Kidney (tissue), 14 donors: ENCODE results near the gene OTOG. TPM values are rescaled to one million over a fixed set of nuclear protein-coding genes. Genes with fewer than 3 reads are reported as not detected.
A peak's percentile ranks its signal among the peaks of the same experiment; 100 is the strongest.

Source experiments
- DNase-seq, 5 donors: peaks; one replicate each; pipeline ENCODE4 v3.0.0-alpha.2; 2013 to 2020
- FAIRE-seq: peaks from 2 replicates; lab custom pipeline; 2012; peaks lifted over from hg19 to GRCh38; lab: Jason Lieb, UNC
- H3K27ac ChIP-seq, 2 donors: one replicate each; pipeline ENCODE4 v1.7.0; 2013; ENCODE audit warnings: low read depth in 2 of 2, low read length in 2 of 2, inconsistent platforms in 1 of 2
- H3K27me3 ChIP-seq: one replicate; pipeline ENCODE4 v1.7.1; 2013; ENCODE audit warnings: low read length, inconsistent platforms; ENCODE audit not compliant: control insufficient read depth, insufficient read depth
- H3K36me3 ChIP-seq, 3 donors: one replicate each; pipeline versions ENCODE4 v1.7.0 to v1.7.1; 2013; ENCODE audit warnings: low read length in 3 of 3, control low read depth in 1 of 3, inconsistent platforms in 1 of 3; ENCODE audit not compliant: insufficient read depth in 3 of 3, control insufficient read depth in 2 of 3
- H3K4me1 ChIP-seq, 3 donors: one replicate each; pipeline versions ENCODE4 v1.7.0 to v1.7.1; 2013; ENCODE audit warnings: low read length in 3 of 3, inconsistent platforms in 1 of 3, low read depth in 1 of 3; ENCODE audit not compliant: control insufficient read depth in 2 of 3, insufficient read depth in 2 of 3
- H3K4me3 ChIP-seq, 3 donors: one replicate each; pipeline versions ENCODE4 v1.7.0 to v1.8.1; 2013; ENCODE audit warnings: low read length in 3 of 3, control low read depth in 1 of 3, inconsistent platforms in 1 of 3
- H3K9ac ChIP-seq, 3 donors: one replicate each; pipeline versions ENCODE4 v1.7.0 to v1.7.1; 2013; ENCODE audit warnings: low read length in 3 of 3, control low read depth in 1 of 3, inconsistent platforms in 1 of 3
- H3K9me3 ChIP-seq, 3 donors: one replicate each; pipeline versions ENCODE4 v1.7.0 to v1.7.1; 2013; ENCODE audit warnings: low read length in 3 of 3, control low read depth in 1 of 3, inconsistent platforms in 1 of 3; ENCODE audit not compliant: control insufficient read depth in 2 of 3, insufficient read depth in 1 of 3
- intact Hi-C: fragments of 100-400 bp; cut with DNase I; formaldehyde crosslinking; loops from one replicate; pipeline ENCODE4 v1.11.1; 2022
- polyA plus RNA-seq: library from polyadenylated mRNA; stranded (reverse); fragments of 350-450 nt; fragmentation: Illumina TruSeq; extraction: RNeasy Lipid Tissue Mini Kit (QIAGEN cat#74804); gene quantifications from one replicate; pipeline ENCODE4 v1.2.3, GENCODE V29; 2014; ENCODE audit warnings: low read depth, low replicate concordance; ENCODE audit not compliant: insufficient read depth
- total RNA-seq: library from RNA; stranded (reverse); fragmentation: NEBNext Ultra II Directional; extraction: Animal tissue kit (Norgen Biotek cat#: 25700); gene quantifications from one replicate; pipeline ENCODE4 v1.2.1, GENCODE V29; 2021
- TF ChIP-seq, protein P1 (sequence below): IDR thresholded peaks from 3 replicates; pipeline ENCODE4 v1.5.1; 2012; ENCODE audit warnings: mild to moderate bottlenecking, moderate library complexity, borderline replicate concordance; ENCODE audit not compliant: insufficient read depth; ENCODE audit errors: extremely low read depth
- donor health status: control.
- donor health status: control.
- donor health status: control.
- donor health status: control.
- donor health status: control.
- donor health status: DM: yes; HTN: yes; CAD: no.
- donor health status: Normal renal cell carcinoma (clear cell type).

OTOG gene
- total and polyA plus RNA-seq, 2 donors from 2014 or later = 0.06 TPM; not detected in 1

DNA sequence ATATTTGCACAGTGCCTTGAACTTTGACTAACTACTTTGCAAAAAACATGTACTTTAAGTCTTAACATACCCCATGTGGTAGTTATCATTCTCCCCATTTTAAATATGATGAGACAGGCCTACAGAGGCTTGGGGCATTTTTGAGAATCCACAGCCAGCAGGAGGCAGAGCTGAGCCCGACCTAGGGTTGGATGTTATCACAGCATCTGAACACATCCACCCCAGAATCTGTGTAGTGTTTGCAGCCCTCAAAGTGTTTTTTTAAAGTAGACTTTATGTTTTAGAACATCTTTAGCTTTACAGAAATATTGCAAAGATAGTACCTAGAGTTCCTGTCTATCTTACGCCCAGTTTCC, 17.6 kb downstream of the OTOG start:
- TF ChIP-seq, protein P1, sequence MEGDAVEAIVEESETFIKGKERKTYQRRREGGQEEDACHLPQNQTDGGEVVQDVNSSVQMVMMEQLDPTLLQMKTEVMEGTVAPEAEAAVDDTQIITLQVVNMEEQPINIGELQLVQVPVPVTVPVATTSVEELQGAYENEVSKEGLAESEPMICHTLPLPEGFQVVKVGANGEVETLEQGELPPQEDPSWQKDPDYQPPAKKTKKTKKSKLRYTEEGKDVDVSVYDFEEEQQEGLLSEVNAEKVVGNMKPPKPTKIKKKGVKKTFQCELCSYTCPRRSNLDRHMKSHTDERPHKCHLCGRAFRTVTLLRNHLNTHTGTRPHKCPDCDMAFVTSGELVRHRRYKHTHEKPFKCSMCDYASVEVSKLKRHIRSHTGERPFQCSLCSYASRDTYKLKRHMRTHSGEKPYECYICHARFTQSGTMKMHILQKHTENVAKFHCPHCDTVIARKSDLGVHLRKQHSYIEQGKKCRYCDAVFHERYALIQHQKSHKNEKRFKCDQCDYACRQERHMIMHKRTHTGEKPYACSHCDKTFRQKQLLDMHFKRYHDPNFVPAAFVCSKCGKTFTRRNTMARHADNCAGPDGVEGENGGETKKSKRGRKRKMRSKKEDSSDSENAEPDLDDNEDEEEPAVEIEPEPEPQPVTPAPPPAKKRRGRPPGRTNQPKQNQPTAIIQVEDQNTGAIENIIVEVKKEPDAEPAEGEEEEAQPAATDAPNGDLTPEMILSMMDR = no peak
- H3K9ac ChIP-seq = no peak overlapping the region
- no peak overlapping the region for H3K27ac ChIP-seq
- no peaks in the 10 kb centered on the region for H3K27me3 ChIP-seq
- FAIRE-seq (no peak), DNase-seq (no peak)
- no peaks in the 10 kb centered on the region for H3K4me1 ChIP-seq
- H3K9me3 ChIP-seq = no peaks in the 10 kb centered on the region
- intact Hi-C loops = no loop called here
- no peaks in the 10 kb centered on the region for H3K36me3 ChIP-seq
- no peak overlapping the region for H3K4me3 ChIP-seq

DNA sequence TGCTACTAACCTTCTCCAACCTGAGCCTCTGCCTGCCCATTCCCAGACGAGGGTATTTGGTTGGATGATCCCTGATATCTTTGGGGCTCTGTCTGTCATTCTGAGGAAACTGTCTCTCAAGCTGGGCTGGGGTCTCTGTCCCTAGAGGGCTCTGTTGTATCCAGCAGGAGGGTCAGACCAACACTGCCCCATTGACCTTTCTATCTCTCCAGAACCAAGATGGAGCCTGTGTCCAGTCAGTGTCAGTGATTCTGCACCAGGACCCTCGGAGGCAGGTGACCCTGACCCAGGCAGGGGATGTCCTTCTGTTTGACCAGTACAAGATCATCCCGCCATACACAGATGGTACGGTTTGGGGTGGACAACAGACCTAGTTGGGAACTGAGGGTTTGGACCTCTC, 21.9 kb downstream of the OTOG start:
- no peaks in the 10 kb centered on the region for H3K9me3 ChIP-seq
- H3K9ac ChIP-seq = no peak overlapping the region
- no peak overlapping the region for H3K27ac ChIP-seq
- intact Hi-C loops = no loop called here
- H3K27me3 ChIP-seq = no peaks in the 10 kb centered on the region
- FAIRE-seq (no peak), DNase-seq (peak in 1 of 5 donors; percentile 35)
- H3K36me3 ChIP-seq = no peaks in the 10 kb centered on the region
- no peaks in the 10 kb centered on the region for H3K4me1 ChIP-seq
- TF ChIP-seq, protein P1 = no peak
- no peak overlapping the region for H3K4me3 ChIP-seq

DNA sequence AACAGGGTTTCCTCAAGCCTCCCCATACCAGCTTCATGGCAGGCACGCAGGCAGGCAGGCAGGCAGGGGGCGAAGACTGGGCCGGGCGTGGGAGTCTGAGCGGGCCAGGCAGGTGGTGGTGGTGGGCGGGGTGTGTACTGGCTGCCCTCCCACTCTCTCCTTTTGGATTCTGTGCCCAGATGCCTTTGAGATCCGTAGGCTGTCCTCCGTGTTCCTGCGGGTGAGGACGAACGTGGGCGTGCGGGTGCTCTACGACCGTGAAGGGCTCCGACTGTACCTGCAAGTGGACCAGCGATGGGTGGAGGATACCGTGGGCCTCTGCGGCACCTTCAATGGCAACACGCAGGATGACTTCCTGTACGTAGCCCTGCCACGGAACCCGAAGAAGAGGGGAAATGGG, 23.0 kb downstream of the OTOG start:
- Histone ChIP-seq H3K9ac (no peak overlapping the region), H3K36me3 (no peaks in the 10 kb centered on the region), H3K9me3 (no peaks in the 10 kb centered on the region), H3K27ac (no peak overlapping the region), H3K27me3 (no peaks in the 10 kb centered on the region), H3K4me1 (no peaks in the 10 kb centered on the region), H3K4me3 (no peak overlapping the region)
- FAIRE-seq (no peak), DNase-seq (peak in 1 of 5 donors; percentile 51)
- TF ChIP-seq, protein P1 = no peak
- intact Hi-C loops = no loop called here
